Brain microvascular endothelial cell (primary cell): Measurements from ENCODE around the gene KIFBP.

Experiments
- DNase-seq: peaks from one replicate; pipeline ENCODE4 v3.0.0-alpha.2; 2020
- H3K27ac ChIP-seq: fragments of 250-450 bp; sonication (Bioruptor Pico); 2 replicates; pipeline ENCODE4 v1.5.1; 2020; ENCODE audit warnings: mild to moderate bottlenecking, moderate library complexity
- H3K27me3 ChIP-seq: fragments of 250-450 bp; sonication (Bioruptor Pico); replicated peaks from 2 replicates; pipeline ENCODE4 v1.5.1; 2020; ENCODE audit warnings: mild to moderate bottlenecking
- H3K36me3 ChIP-seq: fragments of 250-450 bp; sonication (Bioruptor Pico); replicated peaks from 2 replicates; pipeline ENCODE4 v1.5.1; 2020; ENCODE audit warnings: mild to moderate bottlenecking
- H3K4me3 ChIP-seq: 2 replicates; pipeline ENCODE4 v1.5.1; 2011; ENCODE audit warnings: low read depth, mild to moderate bottlenecking, control low read depth, low read length, moderate library complexity
- CTCF ChIP-seq: IDR thresholded peaks from 2 replicates; pipeline ENCODE4 v1.5.1; 2011; ENCODE audit warnings: low read depth, mild to moderate bottlenecking, moderate library complexity, low read length, control low read depth, inconsistent platforms; ENCODE audit errors: missing control alignments
- in situ Hi-C: cut with HindIII; loops from 2 replicates; pipeline ENCODE4 v1.10.0; 2017; ENCODE audit warnings: low sequenced_read_pairs, low pct_ligation_motif_present

KIFBP gene

GRCh38 chr10:69056536-69057260 is 68.1 kb downstream of the KIFBP start:
- Histone ChIP-seq H3K27ac (no peak overlapping the region), H3K36me3 (no peaks in the 10 kb centered on the region), H3K4me3 (no peak overlapping the region), H3K27me3 (no peaks in the 10 kb centered on the region)
- DNase-seq: no peak
- no peak for TF ChIP-seq CTCF
- in situ Hi-C loops: no loop called here

GRCh38 chr10:69057261-69057950 is 68.8 kb downstream of the KIFBP start:
- no peak for TF ChIP-seq CTCF

GRCh38 chr10:69057951-69058297 is 69.3 kb downstream of the KIFBP start:
- in situ Hi-C loops: no loop called here
- Histone ChIP-seq H3K27ac (peak overlapping the region; percentile 43), H3K36me3 (no peaks in the 10 kb centered on the region), H3K27me3 (no peaks in the 10 kb centered on the region), H3K4me3 (no peak overlapping the region)
- no peak for TF ChIP-seq CTCF
- DNase-seq: peak; percentile 63

More at GRCh38 chr10:69057261-69057950, 68.8 kb downstream of the KIFBP start:
- peak overlapping the region; percentile 43 for H3K27ac ChIP-seq
- no peak overlapping the region for H3K4me3 ChIP-seq
- no peaks in the 10 kb centered on the region for H3K27me3 ChIP-seq
- in situ Hi-C loops: no loop called here
- no peak for DNase-seq
- no peaks in the 10 kb centered on the region for H3K36me3 ChIP-seq

- no peak for DNase-seq
- H3K36me3 ChIP-seq: no peaks in the 10 kb centered on the region
- no peak for TF ChIP-seq CTCF
- in situ Hi-C loops: no loop called here
- no peak overlapping the region for H3K27ac ChIP-seq
- no peaks in the 10 kb centered on the region for H3K27me3 ChIP-seq
- no peak overlapping the region for H3K4me3 ChIP-seq
Measured at GRCh38 chr10:69060127-69060798, 71.7 kb downstream of the KIFBP start.

GRCh38 chr10:69061305-69062161 is 72.9 kb downstream of the KIFBP start:
- H3K27me3 ChIP-seq: no peaks in the 10 kb centered on the region
- peak overlapping the region; percentile 95 for H3K27ac ChIP-seq
- no peaks in the 10 kb centered on the region for H3K36me3 ChIP-seq
- peak; percentile 98 for DNase-seq
- in situ Hi-C loops: no loop called here
- no peak for TF ChIP-seq CTCF
- peak overlapping the region; percentile 32 for H3K4me3 ChIP-seq
